AG09319 (cell line): ENCODE data around the gene FKBP8.
A peak's percentile ranks its signal among the peaks of the same experiment; 100 is the strongest.
"Not testable (repeated sequence)": the region's sequence is repeated elsewhere in the genome, so short reads cannot be mapped to it uniquely, and the experiment has no call there.

ENCODE experiments used
- DNase-seq: peaks from one replicate; pipeline ENCODE4 v3.0.0-alpha.2; 2010; ENCODE audit warnings: low read depth; ENCODE audit errors: extremely low read depth
- CTCF ChIP-seq: IDR thresholded peaks from 2 replicates; pipeline ENCODE4 v1.5.1; 2011; ENCODE audit warnings: low read depth, mild to moderate bottlenecking, inconsistent platforms, low read length, moderate library complexity

The FKBP8 gene

GRCh38 chr19:18542941-18543813, at the start of gene FKBP8:
FKBP8 (minus strand) TSS chr19:18543573; CDS start chr19:18541970, 1,603 bp downstream.
- peak; percentile 72 for DNase-seq
- no peak for TF ChIP-seq CTCF

- not testable (repeated sequence) for DNase-seq
These were observed 49.4 kb upstream of the FKBP8 start for GRCh38 chr19:18592732-18593131.

GRCh38 chr19:18591735-18592385, 48.5 kb upstream of the FKBP8 start:
- DNase-seq = peak; percentile 76

GRCh38 chr19:18590273-18591272, 47.2 kb upstream of the FKBP8 start:
- peak; percentile 43 for TF ChIP-seq CTCF
- no peak for DNase-seq

More at GRCh38 chr19:18591735-18592385, 48.5 kb upstream of the FKBP8 start:
- TF ChIP-seq CTCF = no peak

- no peak for DNase-seq
- no peak for TF ChIP-seq CTCF
These were observed 46.3 kb upstream of the FKBP8 start for GRCh38 chr19:18589380-18590272.

- DNase-seq = no peak
- peak; percentile 81 for TF ChIP-seq CTCF
These were observed 45.4 kb upstream of the FKBP8 start, which contains the start of gene REX1BD for GRCh38 chr19:18588611-18589379. REX1BD (plus strand) TSS chr19:18588798; CDS start chr19:18588802, 4 bp downstream.
